Trophoblast cell (in vitro differentiated cells and primary cell): ENCODE data around the gene FBXO8.

Experiments used
- DNase-seq, 2 donors: peaks; one replicate each; pipeline ENCODE4 v3.0.0-alpha.2; 2016
- H2AFZ ChIP-seq: 2 replicates; pipeline ENCODE4 v1.6.1; 2013; ENCODE audit warnings: low read length, moderate library complexity, mild to moderate bottlenecking; ENCODE audit not compliant: insufficient read depth, poor library complexity
- H2AK5ac ChIP-seq: 2 replicates; pipeline ENCODE4 v1.6.1; 2013; ENCODE audit warnings: mild to moderate bottlenecking, low read length
- H2BK120ac ChIP-seq: 2 replicates; pipeline ENCODE4 v1.6.1; 2013; ENCODE audit warnings: low read length, mild to moderate bottlenecking, moderate library complexity; ENCODE audit not compliant: insufficient read depth, poor library complexity
- H2BK12ac ChIP-seq: 2 replicates; pipeline ENCODE4 v1.6.1; 2013; ENCODE audit warnings: mild to moderate bottlenecking, low read length, moderate library complexity
- H2BK5ac ChIP-seq: 2 replicates; pipeline ENCODE4 v1.6.1; 2013; ENCODE audit warnings: low read length, low read depth, moderate library complexity, mild to moderate bottlenecking; ENCODE audit not compliant: poor library complexity
- H3K14ac ChIP-seq: 2 replicates; pipeline ENCODE4 v1.6.1; 2013; ENCODE audit warnings: mild to moderate bottlenecking, low read length
- H3K18ac ChIP-seq: 2 replicates; pipeline ENCODE4 v1.6.1; 2013; ENCODE audit warnings: mild to moderate bottlenecking, low read length
- H3K23ac ChIP-seq: 2 replicates; pipeline ENCODE4 v1.6.1; 2013; ENCODE audit warnings: low read length
- H3K27ac ChIP-seq: 2 replicates; pipeline ENCODE4 v1.5.1; 2013; ENCODE audit warnings: low read depth, mild to moderate bottlenecking, inconsistent platforms, low read length, moderate library complexity
- H3K27me3 ChIP-seq: 2 replicates; pipeline ENCODE4 v1.6.1; 2013; ENCODE audit warnings: inconsistent platforms, mild to moderate bottlenecking, low read length, moderate library complexity; ENCODE audit not compliant: insufficient read depth
- H3K36me3 ChIP-seq, 2 experiments: 1 replicate in 1 of 2; 2 replicates in 1 of 2; pipeline ENCODE4 v1.6.1; 2013; ENCODE audit warnings: low read length in 2 of 2, mild to moderate bottlenecking in 2 of 2, moderate library complexity in 1 of 2; ENCODE audit not compliant: insufficient read depth in 2 of 2, control insufficient read depth in 1 of 2
- H3K4ac ChIP-seq: 2 replicates; pipeline ENCODE4 v1.6.1; 2013; ENCODE audit warnings: low read depth, mild to moderate bottlenecking, low read length, moderate library complexity
- H3K4me1 ChIP-seq, 2 experiments: 1 replicate in 1 of 2; 2 replicates in 1 of 2; pipeline ENCODE4 v1.6.1; 2013; ENCODE audit warnings: low read length in 2 of 2, mild to moderate bottlenecking in 2 of 2, moderate library complexity in 1 of 2; ENCODE audit not compliant: insufficient read depth in 2 of 2, control insufficient read depth in 1 of 2
- H3K4me2 ChIP-seq: 2 replicates; pipeline ENCODE4 v1.6.1; 2013; ENCODE audit warnings: inconsistent platforms, mild to moderate bottlenecking, low read length, moderate library complexity
- H3K4me3 ChIP-seq: 2 replicates; pipeline ENCODE4 v1.5.1; 2013; ENCODE audit warnings: mild to moderate bottlenecking, low read depth, low read length, inconsistent platforms
- H3K79me1 ChIP-seq: one replicate; pipeline ENCODE4 v1.6.1; 2013; ENCODE audit warnings: low read length
- H3K79me2 ChIP-seq: 2 replicates; pipeline ENCODE4 v1.6.1; 2013; ENCODE audit warnings: low read length, mild to moderate bottlenecking; ENCODE audit not compliant: control insufficient read depth, insufficient read depth, poor library complexity
- H3K9ac ChIP-seq: 2 replicates; pipeline ENCODE4 v1.6.1; 2013; ENCODE audit warnings: mild to moderate bottlenecking, low read length
- H3K9me3 ChIP-seq: 2 replicates; pipeline ENCODE4 v1.6.1; 2013; ENCODE audit warnings: low read depth, mild to moderate bottlenecking, control low read depth, inconsistent platforms, low read length; ENCODE audit not compliant: insufficient read depth
- H4K12ac ChIP-seq: 2 replicates; pipeline ENCODE4 v1.6.1; 2013; ENCODE audit warnings: low read depth, mild to moderate bottlenecking, low read length, moderate library complexity
- H4K8ac ChIP-seq: 2 replicates; pipeline ENCODE4 v1.6.1; 2013; ENCODE audit warnings: low read depth, mild to moderate bottlenecking, low read length, moderate library complexity
- H4K91ac ChIP-seq: one replicate; pipeline ENCODE4 v1.6.1; 2013; ENCODE audit warnings: low read depth, mild to moderate bottlenecking, low read length, moderate library complexity
- WGBS: extraction: QIAGEN DNeasy Blood & Tissue Kit; methylation state at CpG from one replicate; pipeline ENCODE4 v1.1.7; 2013; ENCODE audit warnings: missing lambda C conversion rate; ENCODE audit not compliant: insufficient read length, insufficient coverage; ENCODE audit errors: extremely low coverage; 5-methylcytosine and 5-hydroxymethylcytosine counted together

Gene FBXO8

GRCh38 chr4:174209341-174209740 is 74.1 kb downstream of the FBXO8 start:
- H3K27ac ChIP-seq = no peak overlapping the region
- H4K91ac ChIP-seq = no peak overlapping the region
- H3K4me1 ChIP-seq = peaks cover 9 to 10% of the 10 kb centered on the region in 2 experiments
- no peak overlapping the region for H3K14ac ChIP-seq
- H2AK5ac ChIP-seq = no peak overlapping the region
- no peak overlapping the region for H2BK120ac ChIP-seq
- H2BK12ac ChIP-seq = no peak overlapping the region
- H4K12ac ChIP-seq = no peak overlapping the region
- H4K8ac ChIP-seq = no peak overlapping the region
- DNase-seq = no peak
- no peaks in the 10 kb centered on the region for H3K9me3 ChIP-seq
- no peaks in the 10 kb centered on the region for H3K36me3 ChIP-seq
- H3K4me2 ChIP-seq = no peak overlapping the region
- H3K9ac ChIP-seq = no peak overlapping the region
- H2BK5ac ChIP-seq = no peak overlapping the region
- H2AFZ ChIP-seq = no peak overlapping the region
- no peak overlapping the region for H3K4ac ChIP-seq
- H3K4me3 ChIP-seq = no peak overlapping the region
- H3K27me3 ChIP-seq = no peaks in the 10 kb centered on the region
- no peak overlapping the region for H3K18ac ChIP-seq
- peaks cover 9% of the 10 kb centered on the region for H3K79me1 ChIP-seq
- no peaks in the 10 kb centered on the region for H3K79me2 ChIP-seq
- no peak overlapping the region for H3K23ac ChIP-seq
- no CpG with 5 or more reads among the region's 1 CpG for WGBS

GRCh38 chr4:174207367-174207766 is 76.1 kb downstream of the FBXO8 start:
- Histone ChIP-seq H3K14ac (no peak overlapping the region), H3K9me3 (no peaks in the 10 kb centered on the region), H3K27me3 (no peaks in the 10 kb centered on the region), H3K4me3 (no peak overlapping the region), H2BK120ac (no peak overlapping the region), H3K4me2 (no peak overlapping the region), H3K4ac (no peak overlapping the region), H4K91ac (no peak overlapping the region), H4K12ac (no peak overlapping the region), H3K79me2 (no peaks in the 10 kb centered on the region), H3K9ac (no peak overlapping the region), H3K18ac (no peak overlapping the region), H3K79me1 (peaks cover 5% of the 10 kb centered on the region), H3K27ac (no peak overlapping the region), H2BK12ac (no peak overlapping the region), H4K8ac (no peak overlapping the region), H2AK5ac (no peak overlapping the region), H3K23ac (no peak overlapping the region), H3K36me3 (no peaks in the 10 kb centered on the region), H2BK5ac (no peak overlapping the region), H3K4me1 (peaks cover 6% of the 10 kb centered on the region in 2 experiments), H2AFZ (no peak overlapping the region)
- no peak for DNase-seq
- no CpG with 5 or more reads among the region's 3 CpGs for WGBS

GRCh38 chr4:174204164-174204831 is 79.2 kb downstream of the FBXO8 start:
- no peak overlapping the region for H4K91ac ChIP-seq
- no peak overlapping the region for H2AFZ ChIP-seq
- H3K9me3 ChIP-seq = no peaks in the 10 kb centered on the region
- no peaks in the 10 kb centered on the region for H3K79me1 ChIP-seq
- H2BK12ac ChIP-seq = no peak overlapping the region
- no peaks in the 10 kb centered on the region for H3K4me1 ChIP-seq
- H3K27ac ChIP-seq = no peak overlapping the region
- H3K36me3 ChIP-seq = no peaks in the 10 kb centered on the region
- H3K4me2 ChIP-seq = no peak overlapping the region
- H3K14ac ChIP-seq = no peak overlapping the region
- H3K79me2 ChIP-seq = no peaks in the 10 kb centered on the region
- H4K8ac ChIP-seq = no peak overlapping the region
- H3K18ac ChIP-seq = no peak overlapping the region
- WGBS = no CpG with 5 or more reads among the region's 9 CpGs
- DNase-seq = no peak
- no peaks in the 10 kb centered on the region for H3K27me3 ChIP-seq
- H3K23ac ChIP-seq = no peak overlapping the region
- no peak overlapping the region for H2AK5ac ChIP-seq
- no peak overlapping the region for H3K4ac ChIP-seq
- H2BK120ac ChIP-seq = no peak overlapping the region
- no peak overlapping the region for H3K9ac ChIP-seq
- no peak overlapping the region for H3K4me3 ChIP-seq
- no peak overlapping the region for H2BK5ac ChIP-seq
- no peak overlapping the region for H4K12ac ChIP-seq

- DNase-seq = no peak
- Histone ChIP-seq H3K79me2 (no peaks in the 10 kb centered on the region), H3K18ac (no peak overlapping the region), H2BK5ac (no peak overlapping the region), H4K12ac (no peak overlapping the region), H3K4me1 (no peaks in the 10 kb centered on the region), H2AK5ac (no peak overlapping the region), H3K27me3 (no peaks in the 10 kb centered on the region), H2AFZ (no peak overlapping the region), H2BK120ac (no peak overlapping the region), H3K79me1 (no peaks in the 10 kb centered on the region), H3K4me3 (no peak overlapping the region), H3K14ac (no peak overlapping the region), H3K27ac (no peak overlapping the region), H3K23ac (no peak overlapping the region), H3K4me2 (no peak overlapping the region), H4K8ac (no peak overlapping the region), H3K9ac (no peak overlapping the region), H4K91ac (no peak overlapping the region), H3K4ac (no peak overlapping the region), H3K9me3 (no peaks in the 10 kb centered on the region), H3K36me3 (no peaks in the 10 kb centered on the region), H2BK12ac (no peak overlapping the region)
- WGBS = no CpG with 5 or more reads among the region's 2 CpGs
These were observed 81.6 kb downstream of the FBXO8 start for GRCh38 chr4:174201871-174202270.
